Ishikawa (cell line): ENCODE results near the gene TBC1D4.

Experiments used
- CEBPB ChIP-seq: IDR thresholded peaks from 2 replicates; pipeline ENCODE4 v1.6.1; 2012
- EGR1 ChIP-seq: IDR thresholded peaks from 2 replicates; pipeline ENCODE4 v1.6.1; 2012
- EP300 ChIP-seq: IDR thresholded peaks from 2 replicates; pipeline ENCODE4 v1.6.1; 2012; ENCODE audit warnings: borderline replicate concordance
- FOXM1 ChIP-seq: IDR thresholded peaks from 2 replicates; pipeline ENCODE4 v1.6.1; 2012; ENCODE audit warnings: low read depth, borderline replicate concordance
- NFIC ChIP-seq: IDR thresholded peaks from 2 replicates; pipeline ENCODE4 v1.6.1; 2012
- RAD21 ChIP-seq: IDR thresholded peaks from 2 replicates; pipeline ENCODE4 v1.6.1; 2012; ENCODE audit warnings: low read depth
- TAF1 ChIP-seq: IDR thresholded peaks from 2 replicates; pipeline ENCODE4 v1.6.1; 2012; ENCODE audit warnings: low read depth, mild to moderate bottlenecking
- TCF12 ChIP-seq: IDR thresholded peaks from 2 replicates; pipeline ENCODE4 v1.6.1; 2012; ENCODE audit warnings: low read depth
- YY1 ChIP-seq: IDR thresholded peaks from 2 replicates; pipeline ENCODE4 v1.6.1; 2012; ENCODE audit warnings: low read depth
- ZBTB7A ChIP-seq: IDR thresholded peaks from 2 replicates; pipeline ENCODE4 v1.6.1; 2012; ENCODE audit warnings: low read depth
- TF ChIP-seq, protein P1 (sequence below): IDR thresholded peaks from 2 replicates; pipeline ENCODE4 v1.6.1; 2012; ENCODE audit warnings: low read depth, mild to moderate bottlenecking
- TF ChIP-seq, protein P2 (sequence below): IDR thresholded peaks from 2 replicates; pipeline ENCODE4 v1.6.1; 2012
- TF ChIP-seq, protein P3 (sequence below): IDR thresholded peaks from 2 replicates; pipeline ENCODE4 v1.6.1; 2012

DNA sequence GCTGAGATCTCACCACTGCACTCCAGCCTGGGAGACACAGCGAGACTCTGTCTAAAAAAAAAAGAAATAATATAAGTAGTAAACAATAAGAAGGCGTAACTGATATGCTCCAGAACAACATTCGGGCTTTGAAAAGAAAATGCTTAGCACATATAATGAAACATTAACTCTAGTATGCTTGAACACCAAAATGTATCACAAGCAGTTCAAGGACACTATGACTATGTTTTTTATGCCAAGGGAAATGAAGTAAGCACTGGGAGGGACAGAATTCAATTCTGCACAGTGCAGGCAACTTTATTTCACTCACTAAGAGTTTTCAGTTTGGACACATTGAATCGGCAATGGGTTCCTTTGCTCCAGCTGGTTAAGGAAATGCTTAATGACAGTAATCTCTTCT, 178.7 kb downstream of the TBC1D4 start:
- TF ChIP-seq, protein P1, sequence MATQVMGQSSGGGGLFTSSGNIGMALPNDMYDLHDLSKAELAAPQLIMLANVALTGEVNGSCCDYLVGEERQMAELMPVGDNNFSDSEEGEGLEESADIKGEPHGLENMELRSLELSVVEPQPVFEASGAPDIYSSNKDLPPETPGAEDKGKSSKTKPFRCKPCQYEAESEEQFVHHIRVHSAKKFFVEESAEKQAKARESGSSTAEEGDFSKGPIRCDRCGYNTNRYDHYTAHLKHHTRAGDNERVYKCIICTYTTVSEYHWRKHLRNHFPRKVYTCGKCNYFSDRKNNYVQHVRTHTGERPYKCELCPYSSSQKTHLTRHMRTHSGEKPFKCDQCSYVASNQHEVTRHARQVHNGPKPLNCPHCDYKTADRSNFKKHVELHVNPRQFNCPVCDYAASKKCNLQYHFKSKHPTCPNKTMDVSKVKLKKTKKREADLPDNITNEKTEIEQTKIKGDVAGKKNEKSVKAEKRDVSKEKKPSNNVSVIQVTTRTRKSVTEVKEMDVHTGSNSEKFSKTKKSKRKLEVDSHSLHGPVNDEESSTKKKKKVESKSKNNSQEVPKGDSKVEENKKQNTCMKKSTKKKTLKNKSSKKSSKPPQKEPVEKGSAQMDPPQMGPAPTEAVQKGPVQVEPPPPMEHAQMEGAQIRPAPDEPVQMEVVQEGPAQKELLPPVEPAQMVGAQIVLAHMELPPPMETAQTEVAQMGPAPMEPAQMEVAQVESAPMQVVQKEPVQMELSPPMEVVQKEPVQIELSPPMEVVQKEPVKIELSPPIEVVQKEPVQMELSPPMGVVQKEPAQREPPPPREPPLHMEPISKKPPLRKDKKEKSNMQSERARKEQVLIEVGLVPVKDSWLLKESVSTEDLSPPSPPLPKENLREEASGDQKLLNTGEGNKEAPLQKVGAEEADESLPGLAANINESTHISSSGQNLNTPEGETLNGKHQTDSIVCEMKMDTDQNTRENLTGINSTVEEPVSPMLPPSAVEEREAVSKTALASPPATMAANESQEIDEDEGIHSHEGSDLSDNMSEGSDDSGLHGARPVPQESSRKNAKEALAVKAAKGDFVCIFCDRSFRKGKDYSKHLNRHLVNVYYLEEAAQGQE: no peak
- TF ChIP-seq EP300: no peak
- no peak for TF ChIP-seq TCF12
- TF ChIP-seq, protein P2, sequence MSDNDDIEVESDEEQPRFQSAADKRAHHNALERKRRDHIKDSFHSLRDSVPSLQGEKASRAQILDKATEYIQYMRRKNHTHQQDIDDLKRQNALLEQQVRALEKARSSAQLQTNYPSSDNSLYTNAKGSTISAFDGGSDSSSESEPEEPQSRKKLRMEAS: no peak
- TF ChIP-seq ZBTB7A: no peak
- no peak for TF ChIP-seq YY1
- no peak for TF ChIP-seq FOXM1
- TF ChIP-seq TAF1: no peak
- TF ChIP-seq NFIC: no peak
- TF ChIP-seq CEBPB: no peak
- TF ChIP-seq, protein P3, sequence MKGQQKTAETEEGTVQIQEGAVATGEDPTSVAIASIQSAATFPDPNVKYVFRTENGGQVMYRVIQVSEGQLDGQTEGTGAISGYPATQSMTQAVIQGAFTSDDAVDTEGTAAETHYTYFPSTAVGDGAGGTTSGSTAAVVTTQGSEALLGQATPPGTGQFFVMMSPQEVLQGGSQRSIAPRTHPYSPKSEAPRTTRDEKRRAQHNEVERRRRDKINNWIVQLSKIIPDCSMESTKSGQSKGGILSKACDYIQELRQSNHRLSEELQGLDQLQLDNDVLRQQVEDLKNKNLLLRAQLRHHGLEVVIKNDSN: no peak
- TF ChIP-seq RAD21: no peak
- no peak for TF ChIP-seq EGR1
